Spinal cord (tissue), 10 donors: ENCODE data around the gene AKR7A2. TPM values are rescaled to one million over a fixed set of nuclear protein-coding genes. Genes with fewer than 3 reads are reported as not detected.
"Not testable (repeated sequence)": the region's sequence is repeated elsewhere in the genome, so short reads cannot be mapped to it uniquely, and the experiment has no call there.

Source experiments
- DNase-seq, 6 donors: peaks; one replicate each; pipeline versions ENCODE4 v3.0.0 to v3.0.0-alpha.2; 2013 to 2015; ENCODE audit warnings: low spot score in 6 of 6, low read depth in 4 of 6
- H3K27ac ChIP-seq: one replicate; pipeline ENCODE4 v1.5.1; 2013; ENCODE audit warnings: low read depth, low read length, control low read depth
- H3K27me3 ChIP-seq: one replicate; pipeline ENCODE4 v1.6.1; 2013; ENCODE audit warnings: low read length; ENCODE audit not compliant: control insufficient read depth, insufficient read depth
- H3K36me3 ChIP-seq: one replicate; pipeline ENCODE4 v1.6.1; 2013; ENCODE audit warnings: low read length; ENCODE audit not compliant: control insufficient read depth, insufficient read depth
- H3K4me1 ChIP-seq: one replicate; pipeline ENCODE4 v1.6.1; 2013; ENCODE audit warnings: low read length; ENCODE audit not compliant: control insufficient read depth, insufficient read depth
- H3K4me3 ChIP-seq: one replicate; pipeline ENCODE4 v1.5.1; 2013; ENCODE audit warnings: low read depth, low read length, control low read depth
- H3K9me3 ChIP-seq: one replicate; pipeline ENCODE4 v1.6.1; 2013; ENCODE audit warnings: low read length; ENCODE audit not compliant: control insufficient read depth, insufficient read depth
- WGBS: methylation state at CpG from one replicate; pipeline ENCODE4 v1.1.5; 2013; ENCODE audit warnings: missing lambda C conversion rate; ENCODE audit not compliant: insufficient coverage; 5-methylcytosine and 5-hydroxymethylcytosine counted together
- polyA plus RNA-seq, 2 donors: library from polyadenylated mRNA; unstranded; fragments of 120-200 nt; gene quantifications; one replicate each; pipeline ENCODE4 v1.2.1, GENCODE V29; 2013; ENCODE audit not compliant: insufficient read length in 2 of 2
- small RNA-seq: library from RNA; depleted of rRNA; stranded (forward); fragments of <200 nt; gene quantifications from one replicate; pipeline ENCODE3, GENCODE V24; 2014; ENCODE audit warnings: low replicate concordance
- total RNA-seq, 2 donors: library from RNA; depleted of rRNA in 1 of 2; stranded (reverse); fragments of 120-200 nt in 1 of 2; fragments of >200 nt in 1 of 2; gene quantifications; one replicate each; pipeline versions ENCODE4 v1.2.3 to v1.2.4, GENCODE V29; 2013 to 2014
- donor health status: healthy.

Gene AKR7A2
- total and polyA plus RNA-seq, 4 donors, result 39.1 to 101 (median 67.3) TPM

GRCh38 chr1:19256301-19256700 is 55.6 kb downstream of the AKR7A2 start:
- peaks cover 70% of the 10 kb centered on the region for H3K36me3 ChIP-seq
- not testable (repeated sequence) for H3K27me3 ChIP-seq, H3K9me3 ChIP-seq, H3K27ac ChIP-seq, DNase-seq, H3K4me3 ChIP-seq
- peaks cover 32% of the 10 kb centered on the region for H3K4me1 ChIP-seq
- 93% methylated on average over 5 of the region's 5 CpGs for WGBS

- peaks cover 60% of the 10 kb centered on the region for H3K36me3 ChIP-seq
- no CpG with 5 or more reads among the region's 4 CpGs for WGBS
- H3K9me3 ChIP-seq, result no peaks in the 10 kb centered on the region
- H3K27ac ChIP-seq, result no peak overlapping the region
- peaks cover 32% of the 10 kb centered on the region for H3K4me1 ChIP-seq
- H3K4me3 ChIP-seq, result no peak overlapping the region
- H3K27me3 ChIP-seq, result no peaks in the 10 kb centered on the region
- no peak for DNase-seq
Observed at GRCh38 chr1:19255288-19255687, 56.7 kb downstream of the AKR7A2 start.

GRCh38 chr1:19254416-19254815 is 57.5 kb downstream of the AKR7A2 start:
- peak in 1 of 6 donors; percentile 43 for DNase-seq
- Histone ChIP-seq H3K4me1 (peaks cover 39% of the 10 kb centered on the region), H3K9me3 (no peaks in the 10 kb centered on the region), H3K27ac (no peak overlapping the region), H3K36me3 (peaks cover 54% of the 10 kb centered on the region), H3K27me3 (no peaks in the 10 kb centered on the region), H3K4me3 (no peak overlapping the region)

Small RNAs within 50 kb of the gene (small RNA-seq; reads per million reads assigned to genes)
- gene RNU6-1099P, result not detected

Other genes with a start within 250 kb of the AKR7A2 start
- 100 to 1,000 TPM; 103 to 108 TPM for gene UBR4, start 101.9 kb downstream of the AKR7A2 start, total RNA-seq
- 100 to 1,000 TPM; 138 to 182 TPM for gene UBR4, start 101.9 kb downstream of the AKR7A2 start, polyA plus RNA-seq
- 10 to 100 TPM; 45.6 to 70.5 TPM for gene EMC1, start 60.6 kb downstream of the AKR7A2 start, total RNA-seq
- 10 to 100 TPM; 43.6 to 55.2 TPM for gene EMC1, start 60.6 kb downstream of the AKR7A2 start, polyA plus RNA-seq
- 10 to 100 TPM; 18.4 to 29.3 TPM for gene MRTO4, start 60.3 kb downstream of the AKR7A2 start, total RNA-seq
- gene MRTO4, start 60.3 kb downstream of the AKR7A2 start, polyA plus RNA-seq, result 10 to 100 TPM; 38.2 to 45.0 TPM
- 1 to 10 TPM; 2.0 to 3.2 TPM for gene AKR7A3, start 23.4 kb downstream of the AKR7A2 start, total RNA-seq
- gene AKR7A3, start 23.4 kb downstream of the AKR7A2 start, polyA plus RNA-seq, result 1 to 10 TPM; 3.5 to 4.5 TPM
- gene SLC66A1, start 182 bp upstream of the AKR7A2 start, total RNA-seq, result 10 to 100 TPM; 12.2 to 18.5 TPM
- 10 to 100 TPM; 20.4 to 24.0 TPM for gene SLC66A1, start 182 bp upstream of the AKR7A2 start, polyA plus RNA-seq
- gene CAPZB, start 173.4 kb upstream of the AKR7A2 start, total RNA-seq, result 100 to 1,000 TPM in 1 of 2 donors, 10 to 100 TPM in 1; 78.8 to 197 TPM
- 100 to 1,000 TPM; 289 to 312 TPM for gene CAPZB, start 173.4 kb upstream of the AKR7A2 start, polyA plus RNA-seq